GM12865 (cell line): ENCODE results near the gene FMN1.

Experiments used
- DNase-seq: peaks from one replicate; pipeline ENCODE4 v3.0.0; 2010; ENCODE audit warnings: low read depth
- H3K4me3 ChIP-seq: 2 replicates; pipeline ENCODE4 v1.5.1; 2011; ENCODE audit warnings: mild to moderate bottlenecking, low read depth, low read length, control low read depth
- TF ChIP-seq, protein P1 (sequence below): IDR thresholded peaks from 2 replicates; pipeline ENCODE4 v1.5.1; 2011; ENCODE audit warnings: low read length, control low read depth, low read depth, inconsistent platforms; ENCODE audit not compliant: insufficient read depth; ENCODE audit errors: missing control alignments

FMN1 gene

DNA sequence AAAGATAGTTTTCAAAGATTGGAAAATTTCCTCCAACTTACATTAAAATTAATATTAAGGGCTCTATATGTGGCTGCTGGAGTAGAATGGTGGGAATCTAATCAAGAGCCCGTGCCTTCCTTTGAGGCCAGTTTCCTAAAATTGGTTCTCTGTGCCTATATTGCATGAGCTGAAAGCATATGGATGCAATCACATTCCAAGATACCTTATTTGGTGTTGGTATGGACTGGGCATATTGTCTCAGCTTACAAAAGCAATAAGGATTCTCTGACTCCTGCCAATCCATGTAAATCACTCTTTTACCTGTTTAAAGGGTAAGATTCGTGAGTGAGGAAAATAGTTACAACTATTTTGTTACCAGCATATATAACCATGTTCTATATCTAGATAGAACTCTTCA lies 365.1 kb downstream of the FMN1 start:
- DNase-seq: no peak
- no peak overlapping the region for H3K4me3 ChIP-seq
- TF ChIP-seq, protein P1, sequence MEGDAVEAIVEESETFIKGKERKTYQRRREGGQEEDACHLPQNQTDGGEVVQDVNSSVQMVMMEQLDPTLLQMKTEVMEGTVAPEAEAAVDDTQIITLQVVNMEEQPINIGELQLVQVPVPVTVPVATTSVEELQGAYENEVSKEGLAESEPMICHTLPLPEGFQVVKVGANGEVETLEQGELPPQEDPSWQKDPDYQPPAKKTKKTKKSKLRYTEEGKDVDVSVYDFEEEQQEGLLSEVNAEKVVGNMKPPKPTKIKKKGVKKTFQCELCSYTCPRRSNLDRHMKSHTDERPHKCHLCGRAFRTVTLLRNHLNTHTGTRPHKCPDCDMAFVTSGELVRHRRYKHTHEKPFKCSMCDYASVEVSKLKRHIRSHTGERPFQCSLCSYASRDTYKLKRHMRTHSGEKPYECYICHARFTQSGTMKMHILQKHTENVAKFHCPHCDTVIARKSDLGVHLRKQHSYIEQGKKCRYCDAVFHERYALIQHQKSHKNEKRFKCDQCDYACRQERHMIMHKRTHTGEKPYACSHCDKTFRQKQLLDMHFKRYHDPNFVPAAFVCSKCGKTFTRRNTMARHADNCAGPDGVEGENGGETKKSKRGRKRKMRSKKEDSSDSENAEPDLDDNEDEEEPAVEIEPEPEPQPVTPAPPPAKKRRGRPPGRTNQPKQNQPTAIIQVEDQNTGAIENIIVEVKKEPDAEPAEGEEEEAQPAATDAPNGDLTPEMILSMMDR: no peak

DNA sequence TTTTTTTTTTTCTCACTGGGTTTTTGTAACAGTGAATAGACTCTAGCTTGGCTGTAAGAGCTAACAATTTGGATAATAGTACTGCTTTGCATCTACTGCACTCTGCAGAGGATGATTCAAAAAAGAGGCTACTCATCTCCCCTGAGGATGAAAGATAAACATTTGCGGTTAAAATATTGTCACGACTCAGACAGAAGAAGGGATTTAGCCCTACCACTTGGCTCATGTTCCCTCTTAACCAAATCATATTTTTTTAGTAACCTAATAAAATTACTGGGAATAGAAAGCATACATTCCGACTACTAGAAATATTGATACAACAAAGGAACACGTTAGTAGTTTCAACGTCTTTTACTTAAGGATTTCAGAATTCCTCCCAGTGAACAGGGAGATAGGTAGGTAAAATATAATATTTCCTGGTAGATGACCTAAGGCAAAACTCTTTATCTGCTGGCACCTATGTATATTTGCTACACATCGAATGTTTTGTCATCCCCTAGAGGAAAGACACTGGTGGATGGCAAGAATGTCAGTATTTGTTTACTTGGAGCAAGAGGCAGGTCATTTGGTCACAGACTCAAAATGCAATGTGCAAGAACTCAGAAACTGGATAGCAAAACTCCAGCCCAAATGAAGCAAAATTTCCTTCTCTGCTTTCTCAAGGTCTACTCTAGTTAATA lies 365.9 kb downstream of the FMN1 start:
- H3K4me3 ChIP-seq: no peak overlapping the region
- DNase-seq: no peak

DNA sequence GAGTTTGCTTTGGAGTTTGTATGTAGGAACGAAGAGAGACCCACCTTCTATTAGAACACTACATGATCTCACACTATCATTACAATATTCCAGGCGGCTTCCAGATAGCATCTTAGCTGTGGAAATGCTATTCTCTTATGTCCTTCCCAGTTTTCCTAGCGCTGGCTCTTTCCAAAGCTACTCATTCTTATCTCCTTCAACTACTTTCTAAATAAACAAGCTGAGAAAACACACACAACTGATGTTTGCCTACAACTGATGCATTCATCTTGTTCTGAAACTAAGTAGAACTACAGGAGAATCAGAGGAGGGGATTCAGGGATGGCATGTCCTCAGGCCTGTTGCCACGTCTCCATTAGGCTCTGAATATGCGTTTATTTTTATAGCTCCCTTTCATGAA lies 367.8 kb downstream of the FMN1 start:
- no peak for DNase-seq
- H3K4me3 ChIP-seq: no peak overlapping the region
- TF ChIP-seq, protein P1: no peak

More for the DNA sequence above, 365.9 kb downstream of the FMN1 start:
- TF ChIP-seq, protein P1: no peak

DNA sequence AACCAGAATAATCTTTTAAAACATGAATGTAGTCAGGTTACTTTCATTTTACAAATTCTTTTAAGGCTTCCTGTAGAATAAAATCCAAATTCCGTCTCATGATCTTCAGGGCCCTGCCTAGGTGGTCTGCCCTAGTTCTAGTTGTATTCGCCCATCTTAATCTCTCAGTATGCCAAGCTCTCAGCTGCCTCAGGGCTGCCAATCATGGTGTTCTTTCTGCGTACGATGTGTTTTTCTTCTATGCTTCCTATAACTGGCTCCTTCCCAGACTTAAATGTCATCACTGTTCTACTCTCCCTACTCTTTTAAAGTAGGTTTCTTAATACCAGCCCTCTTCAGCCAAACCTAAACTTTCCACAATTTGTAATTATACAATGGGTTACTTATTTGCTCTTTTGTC lies 369.3 kb downstream of the FMN1 start:
- H3K4me3 ChIP-seq: no peak overlapping the region
- no peak for DNase-seq
- TF ChIP-seq, protein P1: no peak

DNA sequence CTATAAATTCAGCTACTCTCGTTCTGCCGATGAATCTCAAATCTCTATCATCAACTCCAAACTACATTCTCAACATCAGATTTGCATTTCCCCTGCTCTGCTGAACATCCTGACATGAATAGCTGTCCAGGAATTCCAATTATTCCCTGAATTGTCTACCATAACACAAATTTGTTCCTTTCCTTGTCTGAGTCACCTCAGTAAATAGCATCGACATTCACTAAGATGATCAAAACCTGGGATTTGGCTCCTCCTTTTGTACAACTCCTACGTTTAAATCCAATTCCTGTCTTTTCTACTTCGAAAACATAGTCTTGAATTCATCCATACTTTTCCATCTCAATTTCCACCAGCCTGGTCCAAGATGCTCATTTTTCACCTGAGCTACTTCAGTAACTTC lies 369.7 kb downstream of the FMN1 start:
- TF ChIP-seq, protein P1: no peak
- DNase-seq: no peak
- H3K4me3 ChIP-seq: no peak overlapping the region

DNA sequence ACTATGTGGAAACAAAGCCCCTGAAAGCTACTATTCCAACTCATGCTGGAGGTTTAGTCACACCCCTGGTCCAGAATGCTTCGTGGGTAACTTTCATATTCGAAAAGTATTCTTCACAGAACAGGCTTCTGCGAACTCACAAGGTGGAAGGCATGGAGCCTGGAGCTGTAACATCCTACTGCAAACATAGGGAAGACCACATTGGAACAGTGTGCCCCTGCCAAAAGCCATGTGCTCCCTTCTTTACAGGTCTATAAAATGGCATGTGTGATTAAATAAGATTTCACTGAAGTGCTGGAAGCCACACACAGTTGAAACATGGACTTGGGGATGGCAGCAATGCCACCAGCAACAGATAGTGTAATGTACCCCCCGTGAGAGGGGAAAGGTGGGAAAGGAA lies 370.8 kb downstream of the FMN1 start:
- TF ChIP-seq, protein P1: no peak
- H3K4me3 ChIP-seq: no peak overlapping the region
- no peak for DNase-seq

DNA sequence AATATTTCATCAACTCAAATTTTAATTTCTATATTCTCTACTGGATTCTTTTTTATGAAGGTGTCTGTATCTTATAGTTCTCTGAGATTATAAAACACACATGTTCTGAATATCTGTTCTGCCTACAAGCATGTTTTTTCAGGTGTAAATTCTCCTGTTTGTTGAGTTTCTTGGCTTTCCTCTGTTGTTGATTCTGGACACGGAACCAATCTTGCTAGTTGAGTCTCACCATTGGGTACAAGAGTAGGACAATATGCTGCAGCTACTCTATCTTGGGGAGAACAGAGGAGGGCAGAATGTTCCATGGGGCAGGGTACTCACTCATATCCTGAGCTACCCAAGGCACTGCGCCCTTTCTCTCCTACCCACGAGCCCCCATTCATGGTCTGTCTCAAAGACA lies 371.8 kb downstream of the FMN1 start:
- TF ChIP-seq, protein P1: no peak
- DNase-seq: no peak

More for the DNA sequence above, 371.8 kb downstream of the FMN1 start:
- no peak overlapping the region for H3K4me3 ChIP-seq
